ENCODE data around the gene METTL17.

Gene METTL17

DNA sequence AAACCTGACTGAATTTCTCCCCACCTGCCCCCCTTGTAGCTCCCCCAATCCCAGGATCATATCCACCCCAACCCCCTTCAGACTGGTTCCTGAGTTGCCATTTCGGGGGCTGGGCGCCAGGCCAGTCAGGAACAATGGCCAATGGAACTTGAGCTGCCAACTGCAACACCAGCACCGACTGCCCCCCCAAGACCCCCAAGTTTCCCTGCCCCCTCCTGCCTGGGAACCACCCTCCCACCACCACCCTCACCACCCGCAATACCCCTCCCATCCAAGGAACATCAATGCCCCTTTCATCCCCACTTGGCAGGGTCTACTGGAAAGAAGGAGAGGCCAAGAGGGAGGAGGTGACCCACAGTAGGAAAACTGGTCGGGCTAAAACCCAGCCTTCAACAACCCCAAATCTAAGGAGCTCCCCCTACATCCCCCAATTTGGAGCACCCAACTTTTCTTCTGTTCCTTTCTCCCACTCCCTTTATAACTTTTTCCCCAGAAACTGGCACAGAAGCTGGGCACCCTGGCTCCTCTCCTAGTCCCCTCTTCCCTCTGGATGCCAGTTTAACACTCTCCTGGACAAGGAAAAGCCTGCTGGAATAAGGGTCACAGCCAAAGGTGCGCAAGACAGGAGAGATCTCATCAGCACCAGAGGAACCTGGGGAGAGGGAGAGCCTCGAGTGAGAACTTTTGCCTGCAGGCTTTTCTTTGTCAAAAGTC is 36.7 kb downstream of the METTL17 start:
- H3K4me3 ChIP-seq (ENCODE audit: low read length), result no peak overlapping the region
- no peak for DNase-seq (ENCODE audit: low read depth)
- TF ChIP-seq, protein P1, sequence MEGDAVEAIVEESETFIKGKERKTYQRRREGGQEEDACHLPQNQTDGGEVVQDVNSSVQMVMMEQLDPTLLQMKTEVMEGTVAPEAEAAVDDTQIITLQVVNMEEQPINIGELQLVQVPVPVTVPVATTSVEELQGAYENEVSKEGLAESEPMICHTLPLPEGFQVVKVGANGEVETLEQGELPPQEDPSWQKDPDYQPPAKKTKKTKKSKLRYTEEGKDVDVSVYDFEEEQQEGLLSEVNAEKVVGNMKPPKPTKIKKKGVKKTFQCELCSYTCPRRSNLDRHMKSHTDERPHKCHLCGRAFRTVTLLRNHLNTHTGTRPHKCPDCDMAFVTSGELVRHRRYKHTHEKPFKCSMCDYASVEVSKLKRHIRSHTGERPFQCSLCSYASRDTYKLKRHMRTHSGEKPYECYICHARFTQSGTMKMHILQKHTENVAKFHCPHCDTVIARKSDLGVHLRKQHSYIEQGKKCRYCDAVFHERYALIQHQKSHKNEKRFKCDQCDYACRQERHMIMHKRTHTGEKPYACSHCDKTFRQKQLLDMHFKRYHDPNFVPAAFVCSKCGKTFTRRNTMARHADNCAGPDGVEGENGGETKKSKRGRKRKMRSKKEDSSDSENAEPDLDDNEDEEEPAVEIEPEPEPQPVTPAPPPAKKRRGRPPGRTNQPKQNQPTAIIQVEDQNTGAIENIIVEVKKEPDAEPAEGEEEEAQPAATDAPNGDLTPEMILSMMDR (conservative IDR thresholded peaks at IDR 0.05; ENCODE audit: low read length), result no peak

DNA sequence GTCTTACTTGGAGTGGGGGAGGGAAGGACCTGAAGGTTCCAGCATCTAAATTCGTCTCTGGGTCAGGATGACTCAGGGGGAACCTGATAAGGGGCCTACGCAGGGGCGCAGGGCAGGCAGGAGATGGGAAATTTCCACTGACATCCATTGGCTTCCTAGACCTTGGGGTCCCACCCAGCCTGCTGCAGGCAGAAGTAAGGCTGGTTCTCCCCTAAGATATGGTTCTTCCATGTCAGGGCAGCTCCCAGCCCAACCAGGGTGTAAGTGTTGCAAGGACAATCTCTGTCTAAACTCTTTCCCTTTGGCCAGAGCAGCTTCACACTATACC is 37.2 kb downstream of the METTL17 start:
- TF ChIP-seq, protein P1 (conservative IDR thresholded peaks at IDR 0.05; ENCODE audit: low read length), result no peak
- no peak overlapping the region for H3K4me3 ChIP-seq (ENCODE audit: low read length)
- no peak for DNase-seq (ENCODE audit: low read depth)

- TF ChIP-seq, protein P1 (conservative IDR thresholded peaks at IDR 0.05; ENCODE audit: low read length), result no peak
- no peak within 1 kb of the TSS for H3K4me3 ChIP-seq (ENCODE audit: low read length)
- DNase-seq (ENCODE audit: low read depth), result no peak
Observed at GRCh38 chr14:21029917-21030316, 40.1 kb downstream of the METTL17 start, which contains the start of gene TPPP2. TPPP2 (plus strand) TSS chr14:21030217; CDS start chr14:21030582, 365 bp downstream.

DNA sequence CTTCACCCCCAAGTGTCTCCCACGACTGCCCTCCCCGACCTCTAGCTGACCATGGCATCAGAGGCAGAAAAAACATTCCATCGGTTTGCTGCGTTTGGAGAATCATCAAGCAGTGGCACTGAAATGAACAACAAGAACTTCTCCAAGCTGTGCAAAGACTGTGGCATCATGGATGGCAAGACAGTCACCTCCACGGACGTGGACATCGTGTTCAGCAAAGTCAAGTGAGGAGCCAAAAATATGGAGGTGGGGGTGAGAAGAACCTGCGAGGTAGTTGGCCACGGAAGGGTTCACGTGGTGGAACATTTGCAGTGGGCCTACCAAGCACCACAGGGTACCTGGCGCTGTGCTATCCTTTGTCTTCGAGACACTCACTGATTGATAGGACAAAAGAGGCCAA is 40.8 kb downstream of the METTL17 start:
- no peak for DNase-seq (ENCODE audit: low read depth)
- H3K4me3 ChIP-seq (ENCODE audit: low read length), result no peak overlapping the region
- TF ChIP-seq, protein P1 (conservative IDR thresholded peaks at IDR 0.05; ENCODE audit: low read length), result no peak

DNA sequence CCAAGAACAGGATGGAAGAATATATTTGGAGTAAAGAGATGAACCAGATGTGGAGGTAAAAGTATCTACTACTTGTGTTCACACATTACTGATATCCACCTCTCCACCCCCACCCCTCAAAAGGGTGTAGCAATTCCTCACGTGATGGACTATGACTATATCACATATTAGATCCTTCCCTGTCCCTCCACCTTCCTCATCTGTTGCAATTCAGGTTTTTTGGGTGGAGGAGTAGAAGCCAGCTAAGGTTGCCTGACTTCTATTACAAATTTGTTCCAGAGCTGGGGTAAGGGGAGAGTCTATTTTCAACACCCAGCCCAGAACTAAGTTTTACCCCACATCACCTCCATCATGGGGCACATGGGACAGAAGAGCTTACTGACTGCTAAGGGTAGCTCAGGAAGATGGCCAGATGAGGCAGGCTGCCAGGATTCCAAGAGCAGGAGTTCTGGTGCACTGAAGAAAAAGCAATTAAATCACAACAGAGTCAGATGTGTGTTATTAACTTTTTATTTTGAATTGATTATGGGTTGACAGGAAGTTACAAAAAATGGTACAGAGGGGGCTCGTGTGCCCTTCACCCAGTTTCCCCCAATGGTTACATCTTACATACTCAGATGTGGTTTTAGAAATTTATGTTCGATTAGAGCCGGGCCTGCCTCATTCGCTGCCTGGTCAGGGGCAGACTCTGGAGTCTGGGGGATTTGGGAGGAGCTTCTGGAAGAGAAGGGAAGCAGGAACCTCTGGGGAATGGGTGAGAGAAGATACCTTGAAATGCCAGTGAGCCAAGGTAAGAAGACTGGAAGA is 42.7 kb downstream of the METTL17 start:
- DNase-seq (ENCODE audit: low read depth), result no peak
- TF ChIP-seq, protein P1 (conservative IDR thresholded peaks at IDR 0.05; ENCODE audit: low read length), result no peak
- H3K4me3 ChIP-seq (ENCODE audit: low read length), result no peak overlapping the region

- no peak overlapping the region for H3K4me3 ChIP-seq (ENCODE audit: low read length)
- no peak for DNase-seq (ENCODE audit: low read depth)
- TF ChIP-seq, protein P1 (conservative IDR thresholded peaks at IDR 0.05; ENCODE audit: low read length), result no peak
Observed at GRCh38 chr14:21033133-21033698, 43.4 kb downstream of the METTL17 start.
